WI38 (cell line): ENCODE results near the gene UBL5.
"Not testable (repeated sequence)": the region's sequence is repeated elsewhere in the genome, so short reads cannot be mapped to it uniquely, and the experiment has no call there.

Experiments used
- H3K4me3 ChIP-seq: 2 replicates; pipeline ENCODE4 v1.5.1; 2011; ENCODE audit warnings: low read depth, mild to moderate bottlenecking, control low read depth, low read length
- TF ChIP-seq, protein P1 (sequence below): IDR thresholded peaks from 2 replicates; pipeline ENCODE4 v1.5.1; 2012; ENCODE audit warnings: low read depth, mild to moderate bottlenecking, control low read depth, low read length

Gene UBL5

DNA sequence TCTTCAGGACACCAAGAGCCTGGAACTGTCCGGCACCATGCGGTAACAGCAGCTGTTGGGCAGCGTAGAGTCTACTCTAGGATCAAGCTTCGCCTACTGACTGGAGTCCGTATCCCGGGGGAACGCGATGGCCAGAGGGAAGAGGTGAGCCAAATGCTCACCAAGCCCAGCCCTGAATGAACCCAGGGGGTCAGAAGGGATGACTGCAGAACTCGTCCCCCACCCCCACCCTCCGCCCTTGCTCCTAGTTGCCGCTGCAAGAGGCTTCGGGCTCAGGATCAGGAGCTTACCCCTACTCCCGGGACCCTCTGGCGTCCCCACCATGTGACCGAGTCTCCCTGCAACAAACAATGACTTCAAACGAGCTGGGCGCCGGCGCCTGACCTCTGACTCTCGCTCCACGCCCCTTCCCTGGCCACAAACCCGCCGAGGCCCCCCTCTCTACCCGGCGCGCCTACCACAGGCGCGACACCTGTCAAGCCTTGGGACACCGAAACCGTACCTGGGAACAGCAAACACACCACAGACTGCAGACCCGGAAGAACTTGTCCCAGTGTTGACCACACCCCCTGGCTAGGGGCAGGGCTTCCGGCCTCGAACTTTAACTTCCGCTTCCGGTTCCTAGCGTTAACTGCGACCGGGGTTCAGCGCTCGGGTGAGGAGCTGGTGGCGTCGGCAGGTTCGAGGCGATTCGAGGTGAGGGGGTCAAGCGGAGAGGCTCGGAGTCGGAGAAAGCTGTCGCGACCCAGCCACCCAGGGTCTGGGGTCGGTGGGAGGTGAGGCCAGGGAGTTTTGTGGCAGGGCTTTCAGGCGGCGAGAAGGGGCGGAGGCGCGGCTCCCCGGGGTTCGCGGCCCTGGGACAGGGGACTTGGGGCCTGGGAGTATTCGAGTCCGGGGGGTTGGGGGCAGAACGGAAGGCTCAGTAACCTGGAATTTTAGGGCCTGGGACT is at the start of gene UBL5:
TSS of gene UBL5 (plus strand) at position 630 of the 950 bp plus-strand sequence. CDS start 420 bp downstream, outside the sequence.
- TF ChIP-seq, protein P1, sequence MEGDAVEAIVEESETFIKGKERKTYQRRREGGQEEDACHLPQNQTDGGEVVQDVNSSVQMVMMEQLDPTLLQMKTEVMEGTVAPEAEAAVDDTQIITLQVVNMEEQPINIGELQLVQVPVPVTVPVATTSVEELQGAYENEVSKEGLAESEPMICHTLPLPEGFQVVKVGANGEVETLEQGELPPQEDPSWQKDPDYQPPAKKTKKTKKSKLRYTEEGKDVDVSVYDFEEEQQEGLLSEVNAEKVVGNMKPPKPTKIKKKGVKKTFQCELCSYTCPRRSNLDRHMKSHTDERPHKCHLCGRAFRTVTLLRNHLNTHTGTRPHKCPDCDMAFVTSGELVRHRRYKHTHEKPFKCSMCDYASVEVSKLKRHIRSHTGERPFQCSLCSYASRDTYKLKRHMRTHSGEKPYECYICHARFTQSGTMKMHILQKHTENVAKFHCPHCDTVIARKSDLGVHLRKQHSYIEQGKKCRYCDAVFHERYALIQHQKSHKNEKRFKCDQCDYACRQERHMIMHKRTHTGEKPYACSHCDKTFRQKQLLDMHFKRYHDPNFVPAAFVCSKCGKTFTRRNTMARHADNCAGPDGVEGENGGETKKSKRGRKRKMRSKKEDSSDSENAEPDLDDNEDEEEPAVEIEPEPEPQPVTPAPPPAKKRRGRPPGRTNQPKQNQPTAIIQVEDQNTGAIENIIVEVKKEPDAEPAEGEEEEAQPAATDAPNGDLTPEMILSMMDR: no peak
- peak within 1 kb of the TSS; percentile 83 for H3K4me3 ChIP-seq

DNA sequence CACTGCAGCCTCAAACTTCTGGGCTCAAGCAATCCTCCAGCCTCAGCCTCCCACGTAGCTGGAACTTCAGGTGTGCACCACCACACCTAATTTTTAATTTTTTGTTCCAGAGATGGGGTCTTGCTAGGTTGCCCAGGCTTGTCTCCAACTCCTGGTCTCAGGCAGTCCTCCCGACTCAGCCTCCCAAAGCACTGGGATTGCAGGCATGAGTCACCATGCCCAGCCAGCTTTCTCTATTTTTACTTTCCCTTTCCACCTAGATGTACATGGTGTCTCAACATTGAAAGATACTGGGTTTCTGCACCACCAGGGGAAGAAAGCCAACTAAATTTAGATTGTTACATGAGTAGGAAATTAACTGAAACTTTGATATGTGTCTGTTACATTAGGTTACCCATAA is 45.4 kb upstream of the UBL5 start:
- no peak overlapping the region for H3K4me3 ChIP-seq
- TF ChIP-seq, protein P1: no peak

DNA sequence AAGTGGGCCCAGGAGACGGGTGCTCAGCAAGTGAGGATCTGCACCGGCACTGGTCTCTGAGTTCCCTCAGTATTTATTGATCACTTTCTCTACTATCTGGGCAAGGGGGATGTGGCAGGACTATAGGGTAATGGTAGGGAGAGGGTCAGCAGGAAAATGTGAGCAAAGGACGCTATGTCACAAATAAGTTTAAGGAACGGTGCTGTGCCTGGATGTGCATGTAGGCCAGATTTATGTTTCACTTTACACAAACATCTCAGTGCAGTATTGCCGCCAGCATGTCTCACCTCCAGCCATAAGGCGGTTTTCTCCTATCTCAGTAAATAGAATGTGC is 43.6 kb upstream of the UBL5 start:
- not testable (repeated sequence) for H3K4me3 ChIP-seq

DNA sequence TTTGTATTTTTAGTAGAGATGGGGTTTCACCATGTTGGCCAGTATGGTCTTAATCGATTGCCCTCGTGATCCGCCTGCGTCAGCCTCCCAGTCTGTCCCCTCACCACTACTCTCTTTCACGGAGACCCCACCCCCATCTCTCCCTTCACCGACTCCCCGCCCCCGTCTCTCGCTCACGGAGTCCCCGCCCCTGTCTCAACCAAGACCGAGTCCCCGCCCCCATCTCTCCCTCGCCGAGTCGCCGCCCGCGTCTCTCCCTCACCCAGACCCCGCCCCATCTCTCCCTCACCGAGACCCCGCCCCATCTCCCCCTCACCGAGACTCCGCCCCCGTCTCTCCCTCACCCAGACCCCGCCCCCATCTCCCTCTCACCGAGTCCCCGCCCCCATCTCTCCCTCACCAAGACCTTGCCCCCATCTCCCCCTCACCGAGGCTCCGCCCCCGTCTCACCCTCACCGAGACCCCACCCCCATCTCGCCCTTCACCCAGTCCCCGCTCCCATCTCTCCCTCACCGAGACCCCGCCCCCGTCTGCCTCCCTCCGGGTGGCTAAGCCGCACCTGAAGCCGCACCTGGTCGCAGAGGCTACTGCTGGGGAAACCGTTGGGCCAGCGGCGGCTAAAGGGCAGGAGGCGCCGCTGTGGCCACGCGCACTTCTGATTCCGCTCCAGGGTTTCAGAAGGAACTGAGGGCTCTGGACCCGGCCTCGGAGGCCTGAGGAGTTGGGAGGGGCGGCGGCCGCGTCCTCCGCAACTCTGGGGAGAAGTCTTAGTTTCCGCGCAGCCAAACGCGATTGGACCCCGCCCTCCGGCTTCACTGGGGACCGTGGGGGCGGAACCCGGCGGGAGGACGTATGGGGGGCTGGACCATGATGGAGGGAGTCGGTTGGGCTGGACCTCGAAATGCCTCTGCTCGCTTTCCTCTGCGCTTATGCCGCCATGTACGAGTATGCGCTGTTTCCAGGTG is 42.1 kb upstream of the UBL5 start:
- TF ChIP-seq, protein P1: no peak
- H3K4me3 ChIP-seq: peak overlapping the region; percentile 77

DNA sequence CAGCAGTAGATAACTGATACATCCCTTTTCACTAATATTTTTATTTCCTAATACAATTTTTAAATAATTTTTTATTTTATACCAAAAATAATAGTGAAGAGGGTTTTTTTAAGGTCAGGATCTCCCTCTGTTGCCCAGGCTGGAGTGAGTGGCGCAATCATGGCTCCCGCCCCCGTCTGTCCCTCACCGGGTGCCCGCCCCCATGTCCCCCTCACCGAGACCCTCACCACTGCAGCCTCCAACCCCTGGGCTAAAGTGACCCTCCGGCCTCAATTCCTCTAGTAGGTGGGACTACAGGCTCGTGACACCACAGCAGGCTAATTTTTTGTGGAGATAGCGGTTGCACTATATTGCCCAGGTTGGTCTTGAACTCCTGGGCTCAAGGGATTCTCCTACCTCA is 41.4 kb upstream of the UBL5 start:
- peak overlapping the region; percentile 77 for H3K4me3 ChIP-seq

DNA sequence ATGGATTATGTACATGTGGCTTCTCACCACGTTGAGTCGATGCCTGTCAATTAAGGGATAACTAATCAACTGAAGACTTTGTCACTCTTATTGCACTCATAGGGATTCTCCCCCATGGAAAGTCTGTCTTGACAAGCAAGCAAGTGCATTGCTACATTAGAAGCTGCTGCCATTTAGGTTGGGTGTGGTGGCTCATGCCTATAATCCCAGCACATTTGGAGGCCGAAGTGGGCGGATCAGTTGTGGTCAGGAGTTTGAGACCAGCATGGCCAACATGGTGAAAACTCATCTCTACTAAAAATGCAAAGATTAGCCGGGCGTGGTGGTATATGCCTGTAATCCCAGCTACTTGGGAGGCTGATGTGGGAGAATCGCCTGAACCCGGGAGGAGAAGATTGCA is 40.9 kb upstream of the UBL5 start:
- TF ChIP-seq, protein P1: no peak
- no peak overlapping the region for H3K4me3 ChIP-seq

More for the DNA sequence above, 41.4 kb upstream of the UBL5 start:
- TF ChIP-seq, protein P1: no peak

DNA sequence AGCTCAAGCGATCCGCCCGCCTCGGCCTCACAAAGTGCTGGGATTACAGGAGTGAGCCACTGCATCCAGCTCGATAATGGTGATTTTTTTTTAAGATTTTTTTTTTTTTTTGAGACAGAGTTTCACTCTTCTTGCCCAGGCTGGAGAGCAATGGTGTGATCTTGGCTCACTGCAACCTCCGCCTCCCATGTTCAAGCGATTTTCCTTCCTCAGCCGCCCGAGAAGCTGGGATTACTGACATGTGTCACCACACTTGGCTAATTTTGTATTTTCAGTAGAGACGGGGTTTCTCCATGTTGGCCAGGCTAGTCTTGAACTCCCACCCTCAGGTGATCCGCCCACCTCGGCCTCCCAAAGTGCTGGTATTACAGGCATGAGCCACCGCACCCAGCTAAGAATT is 39.1 kb upstream of the UBL5 start:
- not testable (repeated sequence) for H3K4me3 ChIP-seq

DNA sequence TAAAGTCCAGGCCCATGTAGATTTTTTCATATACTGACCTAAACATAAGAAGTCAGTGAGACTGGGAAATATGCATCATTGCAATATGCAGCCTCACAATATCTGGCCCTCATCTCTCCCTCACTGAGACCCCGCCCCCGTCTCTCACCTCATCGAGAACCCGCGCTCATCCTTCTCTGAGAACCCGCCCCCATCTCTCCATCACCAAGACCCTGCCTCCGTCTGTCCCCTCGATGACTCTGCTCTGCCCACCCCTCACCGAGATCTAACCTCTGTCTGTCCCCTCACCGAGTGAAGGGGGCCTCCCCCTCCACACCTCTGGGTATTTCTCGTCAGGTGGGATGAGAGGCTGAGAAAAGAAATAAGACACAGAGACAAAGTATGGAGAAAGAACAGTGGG is 38.7 kb upstream of the UBL5 start:
- no peak overlapping the region for H3K4me3 ChIP-seq

DNA sequence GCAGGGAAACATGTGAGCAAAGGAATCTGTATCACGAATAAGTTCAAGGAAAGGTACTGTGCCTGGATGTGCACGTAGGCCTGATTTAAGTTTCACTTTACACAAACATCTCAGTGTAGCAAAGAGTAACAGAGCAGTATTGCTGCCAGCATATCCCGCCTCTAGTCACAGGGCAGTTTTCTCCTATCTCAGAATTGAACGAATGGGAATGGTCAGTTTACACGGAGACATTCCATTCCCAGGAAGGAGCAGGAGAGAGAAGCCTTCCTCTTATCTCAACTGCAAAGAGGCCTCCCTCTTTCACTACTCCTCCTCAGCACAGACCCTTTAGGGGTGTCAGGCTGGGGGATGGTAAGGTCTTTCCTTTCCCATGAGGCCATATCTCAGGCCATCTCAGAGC is 38.1 kb upstream of the UBL5 start:
- not testable (repeated sequence) for H3K4me3 ChIP-seq

More for the DNA sequence above, 38.7 kb upstream of the UBL5 start:
- TF ChIP-seq, protein P1: no peak

DNA sequence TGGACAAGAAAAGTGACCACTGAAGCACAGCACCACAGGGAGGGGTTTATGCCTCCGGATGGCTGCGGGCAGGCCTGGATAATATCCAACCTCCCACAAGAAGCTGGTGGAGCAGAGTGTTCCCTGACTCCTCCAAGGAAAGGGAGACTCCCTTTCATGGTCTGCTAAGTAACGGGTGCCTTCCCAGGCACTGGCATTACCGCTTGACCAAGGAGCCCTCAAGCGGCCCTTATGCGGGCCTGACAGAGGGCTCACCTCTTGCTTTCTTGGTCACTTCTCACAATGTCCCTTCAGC is 36.7 kb upstream of the UBL5 start:
- H3K4me3 ChIP-seq: peak overlapping the region; percentile 56
